Left lung (tissue), 10 donors: ENCODE results near the gene CLMN. TPM values are rescaled to one million over a fixed set of nuclear protein-coding genes. Genes with fewer than 3 reads are reported as not detected.

ENCODE experiments used
- ATAC-seq: fragments of 200-7000 bp; cut with Tn5 transposase; one replicate; pipeline ENCODE4 v1.9.1; 2020; ENCODE audit warnings: moderate library complexity
- DNase-seq, 4 donors: peaks; one replicate each; pipeline ENCODE4 v3.0.0-alpha.2; 2013 to 2020
- H3K27ac ChIP-seq, 2 donors: fragments of 200-600 bp; sonication (generic) in 1 of 2; one replicate each; pipeline versions ENCODE4 v1.5.0 to v1.8.0; 2020 to 2021
- H3K27me3 ChIP-seq, 2 donors: fragments of 200-600 bp; sonication (generic) in 1 of 2; one replicate each; pipeline versions ENCODE4 v1.5.0 to v1.8.0; 2020 to 2021
- H3K36me3 ChIP-seq, 2 donors: fragments of 200-600 bp; sonication (generic) in 1 of 2; one replicate each; pipeline versions ENCODE4 v1.5.0 to v1.8.0; 2020 to 2021
- H3K4me1 ChIP-seq, 2 donors: fragments of 200-600 bp; one replicate each; pipeline ENCODE4 v1.8.0; 2021
- H3K4me3 ChIP-seq, 2 donors: fragments of 200-600 bp; sonication (generic) in 1 of 2; one replicate each; pipeline versions ENCODE4 v1.5.0 to v1.8.0; 2020 to 2021; ENCODE audit warnings: mild to moderate bottlenecking in 1 of 2
- H3K9me3 ChIP-seq, 2 donors: fragments of 200-600 bp; sonication (generic) in 1 of 2; one replicate each; pipeline versions ENCODE4 v1.5.0 to v1.8.0; 2020 to 2021
- CTCF ChIP-seq, 2 donors: fragments of 200-600 bp; sonication (generic) in 1 of 2; IDR thresholded peaks; one replicate each; pipeline versions ENCODE4 v1.5.0 to v1.8.0; 2021; ENCODE audit warnings: antibody characterized with exemption in 2 of 2
- intact Hi-C, 2 donors: fragments of 100-400 bp; cut with DNase I; formaldehyde crosslinking; loops; one replicate each; pipeline versions ENCODE4 v1.11.2 to v1.14.2; 2022
- polyA plus RNA-seq, 6 donors: library from polyadenylated mRNA; unstranded; fragments of 120-200 nt; gene quantifications; one replicate each; pipeline ENCODE4 v1.2.1, GENCODE V29; 2013; ENCODE audit not compliant: insufficient read length in 6 of 6
- total RNA-seq, 2 donors: library from RNA; stranded (reverse); fragmentation: NEBNext Ultra II Directional; extraction: Animal tissue kit (Norgen Biotek cat#: 25700); gene quantifications; one replicate each; pipeline ENCODE4 v1.2.1, GENCODE V29; 2021
- donor health status: DM: no; HTN: yes; CAD: no.
- donor health status: DM: no; HTN: no; CAD: no.

Gene CLMN
- total and polyA plus RNA-seq, 8 donors: 10.3 to 30.0 (median 12.6) TPM

- intact Hi-C loops: no loop called here
- peak; percentile 41 for ATAC-seq
- TF ChIP-seq CTCF (IDR thresholded peaks at IDR 0.05): no peak
- Histone ChIP-seq H3K9me3 (no peaks in the 10 kb centered on the region), H3K27ac (no peak overlapping the region), H3K4me1 (no peaks in the 10 kb centered on the region), H3K4me3 (no peak overlapping the region), H3K27me3 (no peaks in the 10 kb centered on the region), H3K36me3 (no peaks in the 10 kb centered on the region)
- DNase-seq: peak in 1 of 4 donors; percentile 57
Measured at GRCh38 chr14:95227279-95227860, 92.3 kb downstream of the CLMN start.

- Histone ChIP-seq H3K4me1 (no peaks in the 10 kb centered on the region), H3K27ac (no peak overlapping the region), H3K9me3 (no peaks in the 10 kb centered on the region), H3K4me3 (no peak overlapping the region), H3K36me3 (no peaks in the 10 kb centered on the region), H3K27me3 (no peaks in the 10 kb centered on the region)
- ATAC-seq (no peak), DNase-seq (no peak)
- intact Hi-C loops: no loop called here
- TF ChIP-seq CTCF (IDR thresholded peaks at IDR 0.05): no peak
Measured at GRCh38 chr14:95226801-95227200, 92.9 kb downstream of the CLMN start.

GRCh38 chr14:95225251-95225887, 94.3 kb downstream of the CLMN start:
- TF ChIP-seq CTCF (IDR thresholded peaks at IDR 0.05): no peak
- ATAC-seq (no peak), DNase-seq (no peak)
- Histone ChIP-seq H3K9me3 (no peaks in the 10 kb centered on the region), H3K4me3 (no peak overlapping the region), H3K4me1 (no peaks in the 10 kb centered on the region), H3K36me3 (peaks cover 0 to 4% of the 10 kb centered on the region in 2 donors), H3K27ac (no peak overlapping the region), H3K27me3 (no peaks in the 10 kb centered on the region)
- intact Hi-C loops: no loop called here

GRCh38 chr14:95222870-95223398, 96.8 kb downstream of the CLMN start:
- intact Hi-C loops: no loop called here
- Histone ChIP-seq H3K27ac (peak overlapping the region in 1 of 2 donors; percentile 7), H3K9me3 (no peaks in the 10 kb centered on the region), H3K27me3 (no peaks in the 10 kb centered on the region), H3K4me1 (no peaks in the 10 kb centered on the region), H3K36me3 (peaks cover 0 to 5% of the 10 kb centered on the region in 2 donors), H3K4me3 (no peak overlapping the region)
- DNase-seq: peak in 2 of 4 donors; percentile 70 to 71
- TF ChIP-seq CTCF (IDR thresholded peaks at IDR 0.05): no peak
- ATAC-seq: no peak

GRCh38 chr14:95222151-95222631, 97.5 kb downstream of the CLMN start:
- Histone ChIP-seq H3K27ac (peak overlapping the region in 1 of 2 donors; percentile 7), H3K36me3 (peaks cover 0 to 5% of the 10 kb centered on the region in 2 donors), H3K4me1 (no peaks in the 10 kb centered on the region), H3K9me3 (no peaks in the 10 kb centered on the region), H3K27me3 (no peaks in the 10 kb centered on the region), H3K4me3 (no peak overlapping the region)
- DNase-seq (no peak), ATAC-seq (peak; percentile 54)
- TF ChIP-seq CTCF (IDR thresholded peaks at IDR 0.05): no peak
- intact Hi-C loops: no loop called here
